ENCODE results near the gene POU5F1. TPM values are rescaled to one million over a fixed set of nuclear protein-coding genes. Genes with fewer than 3 reads are reported as not detected.

Gene POU5F1
- total and polyA plus RNA-seq, 2 donors (not counting 1 experiment from before 2014, with no cell fraction given) = under 0.01 TPM; not detected in 1

GRCh38 chr6:31139599-31139998, 30.9 kb downstream of the POU5F1 start:
- Histone ChIP-seq H3K9ac (ENCODE audit: insufficient read depth, low read length) (no peak overlapping the region), H3K79me2 (ENCODE audit: control insufficient read depth, insufficient read depth, low read length) (no peaks in the 10 kb centered on the region), H3K4me2 (ENCODE audit: extremely low read depth, insufficient read depth, low read length) (no peak overlapping the region), H3K27me3 (ENCODE audit: control insufficient read depth, insufficient read depth, low read length) (no peaks in the 10 kb centered on the region), H3K27ac (ENCODE audit: insufficient read depth, low read length) (no peak overlapping the region), H3K36me3 (ENCODE audit: control insufficient read depth, insufficient read depth, low read length) (peaks cover 1% of the 10 kb centered on the region), H4K20me1 (ENCODE audit: control insufficient read depth, extremely low read depth, insufficient read depth, low read length) (no peaks in the 10 kb centered on the region), H3K9me3 (ENCODE audit: control insufficient read depth, insufficient read depth, low read depth, low read length) (no peaks in the 10 kb centered on the region), H2AFZ (ENCODE audit: low read length) (no peak overlapping the region), H3K4me1 (ENCODE audit: control insufficient read depth, extremely low read depth, insufficient read depth, low read length) (peaks cover 3% of the 10 kb centered on the region), H3K4me3 (replicated peaks in 1 of 4; ENCODE audit: control extremely low read depth in 1 of 4, insufficient read depth in 1 of 4, low read depth in 3 of 4, low read length in 4 of 4) (no peak overlapping the region)
- peak in 1 of 2 donors; percentile 56 for DNase-seq (ENCODE audit: low read depth in 2 of 2)
- no peak for TF ChIP-seq EZH2 (IDR thresholded peaks at IDR 0.05; ENCODE audit: low read length, missing control alignments)
- TF ChIP-seq CTCF (conservative IDR thresholded peaks at IDR 0.05 in 1 of 2, IDR thresholded peaks at IDR 0.05 in 1 of 2; ENCODE audit: low read depth in 1 of 2, low read length in 2 of 2) = no peak

- Histone ChIP-seq H3K27ac (ENCODE audit: insufficient read depth, low read length) (no peak within 1 kb of the TSS), H3K4me2 (ENCODE audit: extremely low read depth, insufficient read depth, low read length) (no peak within 1 kb of the TSS), H3K4me3 (replicated peaks in 1 of 4; ENCODE audit: control extremely low read depth in 1 of 4, insufficient read depth in 1 of 4, low read depth in 3 of 4, low read length in 4 of 4) (no peak within 1 kb of the TSS), H3K9me3 (ENCODE audit: control insufficient read depth, insufficient read depth, low read depth, low read length) (no peaks in the 10 kb centered on the region), H3K27me3 (ENCODE audit: control insufficient read depth, insufficient read depth, low read length) (no peaks in the 10 kb centered on the region), H4K20me1 (ENCODE audit: control insufficient read depth, extremely low read depth, insufficient read depth, low read length) (no peaks in the 10 kb centered on the region), H3K9ac (ENCODE audit: insufficient read depth, low read length) (no peak within 1 kb of the TSS), H3K36me3 (ENCODE audit: control insufficient read depth, insufficient read depth, low read length) (peaks cover 1% of the 10 kb centered on the region), H3K79me2 (ENCODE audit: control insufficient read depth, insufficient read depth, low read length) (no peaks in the 10 kb centered on the region), H2AFZ (ENCODE audit: low read length) (no peak within 1 kb of the TSS), H3K4me1 (ENCODE audit: control insufficient read depth, extremely low read depth, insufficient read depth, low read length) (peaks cover 3% of the 10 kb centered on the region)
- no peak for DNase-seq (ENCODE audit: low read depth in 2 of 2)
- TF ChIP-seq EZH2 (IDR thresholded peaks at IDR 0.05; ENCODE audit: low read length, missing control alignments) = no peak
- no peak for TF ChIP-seq CTCF (conservative IDR thresholded peaks at IDR 0.05 in 1 of 2, IDR thresholded peaks at IDR 0.05 in 1 of 2; ENCODE audit: low read depth in 1 of 2, low read length in 2 of 2)
Observed at GRCh38 chr6:31138982-31139381, 31.5 kb downstream of the POU5F1 start, which contains the start of gene PSORS1C2. TSS of gene PSORS1C2 (minus strand) at chr6:31139066. CDS start at chr6:31139026, 40 bp downstream.

- no peaks in the 10 kb centered on the region for H3K27me3 ChIP-seq (ENCODE audit: control insufficient read depth, insufficient read depth, low read length)
- H3K4me3 ChIP-seq (replicated peaks in 1 of 4; ENCODE audit: control extremely low read depth in 1 of 4, insufficient read depth in 1 of 4, low read depth in 3 of 4, low read length in 4 of 4) = no peak overlapping the region
- H3K79me2 ChIP-seq (ENCODE audit: control insufficient read depth, insufficient read depth, low read length) = no peaks in the 10 kb centered on the region
- DNase-seq (ENCODE audit: low read depth in 2 of 2) = no peak
- no peak overlapping the region for H2AFZ ChIP-seq (ENCODE audit: low read length)
- no peaks in the 10 kb centered on the region for H3K36me3 ChIP-seq (ENCODE audit: control insufficient read depth, insufficient read depth, low read length)
- H3K27ac ChIP-seq (ENCODE audit: insufficient read depth, low read length) = no peak overlapping the region
- H3K4me2 ChIP-seq (ENCODE audit: extremely low read depth, insufficient read depth, low read length) = no peak overlapping the region
- TF ChIP-seq CTCF (conservative IDR thresholded peaks at IDR 0.05 in 1 of 2, IDR thresholded peaks at IDR 0.05 in 1 of 2; ENCODE audit: low read depth in 1 of 2, low read length in 2 of 2) (no peak), EZH2 (IDR thresholded peaks at IDR 0.05; ENCODE audit: low read length, missing control alignments) (no peak)
- H3K9me3 ChIP-seq (ENCODE audit: control insufficient read depth, insufficient read depth, low read depth, low read length) = no peaks in the 10 kb centered on the region
- no peaks in the 10 kb centered on the region for H4K20me1 ChIP-seq (ENCODE audit: control insufficient read depth, extremely low read depth, insufficient read depth, low read length)
- peaks cover 3% of the 10 kb centered on the region for H3K4me1 ChIP-seq (ENCODE audit: control insufficient read depth, extremely low read depth, insufficient read depth, low read length)
- H3K9ac ChIP-seq (ENCODE audit: insufficient read depth, low read length) = no peak overlapping the region
Observed at GRCh38 chr6:31135710-31136109, 34.8 kb downstream of the POU5F1 start.

All from fibroblast of lung (primary cell).